NB4 (cell line): ENCODE results near the gene ORAI3.

ENCODE experiments used
- DNase-seq: peaks from one replicate; pipeline ENCODE4 v3.0.0; 2010; ENCODE audit warnings: low read depth
- H3K4me3 ChIP-seq: one replicate; pipeline ENCODE4 v1.5.1; 2011; ENCODE audit warnings: mild to moderate bottlenecking, low read depth, low read length, moderate library complexity
- MAX ChIP-seq: IDR thresholded peaks from 2 replicates; pipeline ENCODE4 v1.6.1; 2011; ENCODE audit warnings: low read depth, low read length
- MYC ChIP-seq: IDR thresholded peaks from 2 replicates; pipeline ENCODE4 v1.6.1; 2011; ENCODE audit warnings: low read depth, low read length
- POLR2A ChIP-seq: IDR thresholded peaks from 2 replicates; pipeline ENCODE4 v1.6.1; 2011; ENCODE audit warnings: mild to moderate bottlenecking; ENCODE audit not compliant: insufficient read length; ENCODE audit errors: extremely low read depth
- TF ChIP-seq, protein P1 (sequence below): IDR thresholded peaks from one replicate; pipeline ENCODE4 v1.5.1; 2012; ENCODE audit warnings: low read depth, low read length

ORAI3 gene

GRCh38 chr16:30964574-30965226, 15.8 kb downstream of the ORAI3 start:
- no peak for TF ChIP-seq MYC
- no peak for TF ChIP-seq POLR2A
- no peak for TF ChIP-seq MAX
- TF ChIP-seq, protein P1, sequence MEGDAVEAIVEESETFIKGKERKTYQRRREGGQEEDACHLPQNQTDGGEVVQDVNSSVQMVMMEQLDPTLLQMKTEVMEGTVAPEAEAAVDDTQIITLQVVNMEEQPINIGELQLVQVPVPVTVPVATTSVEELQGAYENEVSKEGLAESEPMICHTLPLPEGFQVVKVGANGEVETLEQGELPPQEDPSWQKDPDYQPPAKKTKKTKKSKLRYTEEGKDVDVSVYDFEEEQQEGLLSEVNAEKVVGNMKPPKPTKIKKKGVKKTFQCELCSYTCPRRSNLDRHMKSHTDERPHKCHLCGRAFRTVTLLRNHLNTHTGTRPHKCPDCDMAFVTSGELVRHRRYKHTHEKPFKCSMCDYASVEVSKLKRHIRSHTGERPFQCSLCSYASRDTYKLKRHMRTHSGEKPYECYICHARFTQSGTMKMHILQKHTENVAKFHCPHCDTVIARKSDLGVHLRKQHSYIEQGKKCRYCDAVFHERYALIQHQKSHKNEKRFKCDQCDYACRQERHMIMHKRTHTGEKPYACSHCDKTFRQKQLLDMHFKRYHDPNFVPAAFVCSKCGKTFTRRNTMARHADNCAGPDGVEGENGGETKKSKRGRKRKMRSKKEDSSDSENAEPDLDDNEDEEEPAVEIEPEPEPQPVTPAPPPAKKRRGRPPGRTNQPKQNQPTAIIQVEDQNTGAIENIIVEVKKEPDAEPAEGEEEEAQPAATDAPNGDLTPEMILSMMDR, result no peak
- H3K4me3 ChIP-seq, result no peak overlapping the region
- no peak for DNase-seq

GRCh38 chr16:30965436-30965835, 16.6 kb downstream of the ORAI3 start:
- no peak overlapping the region for H3K4me3 ChIP-seq
- TF ChIP-seq MYC (no peak), POLR2A (no peak), MAX (no peak)
- TF ChIP-seq, protein P1, result no peak
- DNase-seq, result no peak

- no peak for TF ChIP-seq MAX
- TF ChIP-seq POLR2A, result no peak
- no peak for TF ChIP-seq MYC
- TF ChIP-seq, protein P1, result no peak
Measured at GRCh38 chr16:30966033-30966619, 17.3 kb downstream of the ORAI3 start.

GRCh38 chr16:30967795-30968194, 18.9 kb downstream of the ORAI3 start:
- no peak for DNase-seq
- H3K4me3 ChIP-seq, result no peak overlapping the region
- TF ChIP-seq MAX, result no peak
- no peak for TF ChIP-seq POLR2A
- TF ChIP-seq MYC, result no peak
- TF ChIP-seq, protein P1, result no peak

More at GRCh38 chr16:30966033-30966619, 17.3 kb downstream of the ORAI3 start:
- DNase-seq, result no peak
- no peak overlapping the region for H3K4me3 ChIP-seq

GRCh38 chr16:30969246-30969842, 20.5 kb downstream of the ORAI3 start:
- TF ChIP-seq MAX, result no peak
- no peak for TF ChIP-seq MYC
- TF ChIP-seq POLR2A, result no peak
- TF ChIP-seq, protein P1, result no peak
- H3K4me3 ChIP-seq, result no peak overlapping the region
- no peak for DNase-seq
